Adrenal gland (tissue), 5 donors: Measurements from ENCODE around the gene CAD.

Source experiments
- CTCF ChIP-seq, 6 experiments: fragments of 450-650 bp in 4 of 6; fragments of 200-600 bp in 2 of 6; sonication (generic) in 1 of 6; IDR thresholded peaks; 1 replicate in 5 of 6; 2 replicates in 1 of 6; pipeline versions ENCODE4 v1.5.1 to v1.8.0; 2016 to 2021; ENCODE audit warnings: antibody characterized with exemption in 6 of 6, mild to moderate bottlenecking in 2 of 6, moderate library complexity in 1 of 6
- POLR2A ChIP-seq, 2 donors: fragments of 450-650 bp; IDR thresholded peaks; one replicate each; pipeline ENCODE4 v1.6.1; 2017; ENCODE audit warnings: antibody characterized with exemption in 2 of 2, mild to moderate bottlenecking in 2 of 2, moderate library complexity in 1 of 2
- donor health status: DM: no; HTN: no; CAD: no.

- no peak for TF ChIP-seq CTCF (IDR thresholded peaks at IDR 0.05)
- TF ChIP-seq POLR2A (IDR thresholded peaks at IDR 0.05): no peak
These were observed 28.5 kb downstream of the CAD start for GRCh38 chr2:27245626-27246025.
